Activated T-helper 9 cell treated with anti-CD3 and anti-CD28 coated beads, Interleukin-2, amount 50 U/mL, for 16 hours (primary cell): ENCODE data around the gene ZNF619.

ENCODE experiments used
- DNase-seq: peaks from one replicate; pipeline ENCODE4 v3.0.0-alpha.2; 2020; ENCODE audit warnings: low read depth

The ZNF619 gene

DNA sequence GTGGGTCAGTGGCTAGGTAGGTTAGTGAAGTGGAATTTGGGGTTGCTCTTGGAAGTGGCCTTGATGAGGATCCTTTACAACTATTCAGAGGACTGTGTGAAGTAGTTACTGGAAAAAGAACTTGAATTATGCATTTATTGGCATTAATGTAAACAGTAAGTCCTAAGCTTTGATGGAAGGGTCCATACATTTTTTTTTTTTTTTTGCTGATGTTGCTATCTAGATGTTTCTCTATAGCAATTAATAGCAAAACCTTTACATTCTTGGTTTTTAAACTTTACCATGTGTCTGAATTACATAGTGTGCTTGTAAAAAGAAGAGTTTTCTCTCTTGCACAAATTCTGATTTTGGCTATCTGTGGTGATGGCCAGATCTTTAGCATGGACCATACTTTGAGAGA, 57.4 kb downstream of the ZNF619 start:
- no peak for DNase-seq
